Lower leg skin (tissue), 3 donors: ENCODE data around the gene SERINC3.

Experiments
- CTCF ChIP-seq, 3 donors: fragments of 450-650 bp; IDR thresholded peaks; one replicate each; pipeline ENCODE4 v1.5.1; 2016; ENCODE audit warnings: antibody characterized with exemption in 3 of 3, mild to moderate bottlenecking in 3 of 3, moderate library complexity in 2 of 3
- POLR2A ChIP-seq, 2 donors: fragments of 450-650 bp; IDR thresholded peaks; one replicate each; pipeline ENCODE4 v1.6.1; 2016 to 2017; ENCODE audit warnings: antibody characterized with exemption in 2 of 2, mild to moderate bottlenecking in 1 of 2, moderate library complexity in 1 of 2

GRCh38 chr20:44447827-44448419 lies 73.9 kb downstream of the SERINC3 start:
- TF ChIP-seq CTCF (IDR thresholded peaks at IDR 0.05) (no peak), POLR2A (IDR thresholded peaks at IDR 0.05) (no peak)
